ENCODE measurements around the gene LOC128125822.

Gene LOC128125822

GRCh38 chr6:63523630-63524029 is 48.6 kb upstream of the LOC128125822 start (continued):
- TF ChIP-seq EZH2 (IDR thresholded peaks at IDR 0.05; ENCODE audit: low read depth, unreplicated experiment) (no peak), ZNF114 (CRISPR knock-in tag; IDR thresholded peaks at IDR 0.05) (no peak), EZH2phosphoT487 (IDR thresholded peaks at IDR 0.05; ENCODE audit: unreplicated experiment) (no peak)

- H3K27me3 ChIP-seq (ENCODE audit: insufficient read depth), result no peaks in the 10 kb centered on the region
- no peaks in the 10 kb centered on the region for H3K36me3 ChIP-seq (ENCODE audit: insufficient read depth)
- H3K36me3 Mint-ChIP-seq (ENCODE audit: low read depth), result no peaks in the 10 kb centered on the region
- H3K4me2 ChIP-seq, result no peak overlapping the region
- no peaks in the 10 kb centered on the region for H3K4me1 Mint-ChIP-seq
- no peaks in the 10 kb centered on the region for H3K4me1 ChIP-seq (ENCODE audit: insufficient read depth)
- no peak overlapping the region for H3K27ac Mint-ChIP-seq
- H3K27ac ChIP-seq (ENCODE audit: low read depth), result no peak overlapping the region
- H4K20me1 ChIP-seq (replicated peaks; ENCODE audit: insufficient read depth), result no peaks in the 10 kb centered on the region
- peak; percentile 32 for DNase-seq (ENCODE audit: low spot score)
- peak; percentile 48; the same call in 2 of the 3 replicates for ATAC-seq
- no peaks in the 10 kb centered on the region for H3F3A ChIP-seq (replicated peaks; ENCODE audit: low read depth)
- H3K4me3 Mint-ChIP-seq, result no peak overlapping the region
- peaks cover 7% of the 10 kb centered on the region; the same call in 2 of the 3 replicates for H3K9me3 Mint-ChIP-seq
- no peak overlapping the region; the same call in 1 of the 2 replicates for H2AFZ ChIP-seq
- H3K9me2 ChIP-seq (ENCODE audit: insufficient read depth), result no peaks in the 10 kb centered on the region
- H3K79me2 ChIP-seq (replicated peaks; ENCODE audit: insufficient read depth), result no peaks in the 10 kb centered on the region
- TF ChIP-seq CREB1 (CRISPR knock-in tag; IDR thresholded peaks at IDR 0.05; ENCODE audit: low read depth) (no peak), CTCF (conservative IDR thresholded peaks at IDR 0.05; ENCODE audit: low read depth in 2 of 2) (peak; percentile 14 to 23; a peak in 1 of 4 replicates)
- peaks cover 2% of the 10 kb centered on the region for H3K27me3 Mint-ChIP-seq (ENCODE audit: insufficient read depth, low read depth, poor library complexity)
- H3K4me3 ChIP-seq, result no peak overlapping the region
These were observed 46.9 kb upstream of the LOC128125822 start for GRCh38 chr6:63525186-63525878.

- Mint-ChIP-seq H3K4me1 (no peaks in the 10 kb centered on the region), H3K36me3 (ENCODE audit: low read depth) (no peaks in the 10 kb centered on the region), H3K9me3 (peaks cover 7% of the 10 kb centered on the region; the same call in 2 of the 3 replicates), H3K4me3 (no peak overlapping the region), H3K27me3 (ENCODE audit: insufficient read depth, low read depth, poor library complexity) (peaks cover 3% of the 10 kb centered on the region), H3K27ac (no peak overlapping the region)
- no peak overlapping the region for H3K4me3 ChIP-seq
- H4K20me1 ChIP-seq (replicated peaks; ENCODE audit: insufficient read depth), result no peaks in the 10 kb centered on the region
- H3K4me2 ChIP-seq, result no peak overlapping the region
- no peaks in the 10 kb centered on the region for H3K27me3 ChIP-seq (ENCODE audit: insufficient read depth)
- H3K36me3 ChIP-seq (ENCODE audit: insufficient read depth), result no peaks in the 10 kb centered on the region
- H3K9me2 ChIP-seq (ENCODE audit: insufficient read depth), result no peaks in the 10 kb centered on the region
- no peaks in the 10 kb centered on the region for H3K79me2 ChIP-seq (replicated peaks; ENCODE audit: insufficient read depth)
- ATAC-seq (no peak), DNase-seq (ENCODE audit: low spot score) (no peak)
- no peaks in the 10 kb centered on the region for H3F3A ChIP-seq (replicated peaks; ENCODE audit: low read depth)
- no peak overlapping the region for H2AFZ ChIP-seq
- H3K4me1 ChIP-seq (ENCODE audit: insufficient read depth), result no peaks in the 10 kb centered on the region
- no peak overlapping the region for H3K27ac ChIP-seq (ENCODE audit: low read depth)
- no peak for TF ChIP-seq ZNF462 (CRISPR knock-in tag; IDR thresholded peaks at IDR 0.05)
- no peak for TF ChIP-seq EZH2 (IDR thresholded peaks at IDR 0.05; ENCODE audit: low read depth, unreplicated experiment)
- TF ChIP-seq ETS1 (IDR thresholded peaks at IDR 0.05), result no peak
These were observed 45.3 kb upstream of the LOC128125822 start for GRCh38 chr6:63526931-63527330.

Measured in GM23338 (cell line).